ENCODE measurements around the gene GFM2. TPM values are rescaled to one million over a fixed set of nuclear protein-coding genes. Genes with fewer than 3 reads are reported as not detected.

Gene GFM2
- total RNA-seq, 1 donor, result 53.5 TPM

- no peak for TF ChIP-seq CTCF (IDR thresholded peaks at IDR 0.05; ENCODE audit: insufficient read depth, low read depth, low read length)
- H3K4me3 ChIP-seq (ENCODE audit: low read depth, low read length), result no peak overlapping the region
Observed at GRCh38 chr5:74722271-74722670, 44.6 kb downstream of the GFM2 start.

GRCh38 chr5:74717596-74717995, 49.3 kb downstream of the GFM2 start:
- no peak for TF ChIP-seq CTCF (IDR thresholded peaks at IDR 0.05; ENCODE audit: insufficient read depth, low read depth, low read length)
- no peak overlapping the region for H3K4me3 ChIP-seq (ENCODE audit: low read depth, low read length)
- DNase-seq (ENCODE audit: low read depth), result no peak

More at GRCh38 chr5:74722271-74722670, 44.6 kb downstream of the GFM2 start:
- DNase-seq (ENCODE audit: low read depth), result no peak

GRCh38 chr5:74693191-74693590, 73.7 kb downstream of the GFM2 start:
- no peak overlapping the region for H3K4me3 ChIP-seq (ENCODE audit: low read depth, low read length)
- DNase-seq (ENCODE audit: low read depth), result no peak
- no peak for TF ChIP-seq CTCF (IDR thresholded peaks at IDR 0.05; ENCODE audit: insufficient read depth, low read depth, low read length)

GRCh38 chr5:74686962-74687751, 79.8 kb downstream of the GFM2 start:
- peak overlapping the region; percentile 0 for H3K4me3 ChIP-seq (ENCODE audit: low read depth, low read length)
- no peak for TF ChIP-seq CTCF (IDR thresholded peaks at IDR 0.05; ENCODE audit: insufficient read depth, low read depth, low read length)
- DNase-seq (ENCODE audit: low read depth), result peak; percentile 41

GRCh38 chr5:74685979-74686631, 80.8 kb downstream of the GFM2 start:
- DNase-seq (ENCODE audit: low read depth), result peak; percentile 76
- TF ChIP-seq CTCF (IDR thresholded peaks at IDR 0.05; ENCODE audit: insufficient read depth, low read depth, low read length), result no peak
- H3K4me3 ChIP-seq (ENCODE audit: low read depth, low read length), result peak overlapping the region; percentile 92

GRCh38 chr5:74684900-74685851, 81.7 kb downstream of the GFM2 start, which contains the start of gene HEXB:
TSS of gene HEXB (plus strand) at chr5:74685233. CDS start at chr5:74685261, 28 bp downstream.
- H3K4me3 ChIP-seq (ENCODE audit: low read depth, low read length), result peak within 1 kb of the TSS; percentile 92
- DNase-seq (ENCODE audit: low read depth), result peak; percentile 85
- no peak for TF ChIP-seq CTCF (IDR thresholded peaks at IDR 0.05; ENCODE audit: insufficient read depth, low read depth, low read length)
